ENCODE results near the gene OR14I1. TPM values are rescaled to one million over a fixed set of nuclear protein-coding genes. Genes with fewer than 3 reads are reported as not detected.

Gene OR14I1
- not detected in 5 replicates for total RNA-seq (2022; extraction: Qiagen RNA extraction; ENCODE audit: low read depth)

GRCh38 chr1:248702714-248703113 is at the start of gene OR14I1:
Gene OR14I1 (minus strand): TSS chr1:248702766.

GRCh38 chr1:248655354-248655753 is 47.2 kb downstream of the OR14I1 start, which contains the start of gene OR2T27:
Gene OR2T27 (minus strand): TSS chr1:248655528. CDS start chr1:248650884, 4,644 bp downstream.

Other genes starting within 250 kb of the OR14I1 start
- gene OR2T3, start 229.4 kb downstream of the OR14I1 start, total RNA-seq (2022; extraction: Qiagen RNA extraction; ENCODE audit: low read depth), result not detected in 5 replicates
- not detected in 5 replicates for gene OR2T5, start 214.2 kb downstream of the OR14I1 start, total RNA-seq (2022; extraction: Qiagen RNA extraction; ENCODE audit: low read depth)
- gene OR2G6, start 194.7 kb downstream of the OR14I1 start, total RNA-seq (2022; extraction: Qiagen RNA extraction; ENCODE audit: low read depth), result not detected in 5 replicates
- not detected in 5 replicates for gene OR2T29, start 140.0 kb downstream of the OR14I1 start, total RNA-seq (2022; extraction: Qiagen RNA extraction; ENCODE audit: low read depth)
- not detected in 5 replicates for gene OR2T34, start 128.0 kb downstream of the OR14I1 start, total RNA-seq (2022; extraction: Qiagen RNA extraction; ENCODE audit: low read depth)
- gene OR2T10, start 105.1 kb downstream of the OR14I1 start, total RNA-seq (2022; extraction: Qiagen RNA extraction; ENCODE audit: low read depth), result not detected in 5 replicates
- not detected in 5 replicates for gene OR2T11, start 67.7 kb downstream of the OR14I1 start, total RNA-seq (2022; extraction: Qiagen RNA extraction; ENCODE audit: low read depth)
- gene OR2T35, start 57.5 kb downstream of the OR14I1 start, total RNA-seq (2022; extraction: Qiagen RNA extraction; ENCODE audit: low read depth), result not detected in 5 replicates
- gene OR2T27, start 47.2 kb downstream of the OR14I1 start, total RNA-seq (2022; extraction: Qiagen RNA extraction; ENCODE audit: low read depth), result not detected in 5 replicates
- 0.19 to 0.45 TPM (median 0.21 TPM) in 3 of 5 replicates, not detected in the others for gene LYPD8, start 53.0 kb upstream of the OR14I1 start, total RNA-seq (2022; extraction: Qiagen RNA extraction; ENCODE audit: low read depth)
- gene SH3BP5L, start 123.1 kb upstream of the OR14I1 start, total RNA-seq (2022; extraction: Qiagen RNA extraction; ENCODE audit: low read depth), result 17.4 to 31.7 TPM (median 26.6 TPM) in 5 replicates
- gene ZNF672, start 135.5 kb upstream of the OR14I1 start, total RNA-seq (2022; extraction: Qiagen RNA extraction; ENCODE audit: low read depth), result 12.7 to 25.3 TPM (median 24.7 TPM) in 5 replicates
- 11.3 to 28.4 TPM (median 22.3 TPM) in 5 replicates for gene ZNF692, start 156.3 kb upstream of the OR14I1 start, total RNA-seq (2022; extraction: Qiagen RNA extraction; ENCODE audit: low read depth)
- 3.7 to 4.2 TPM (median 3.9 TPM) in 5 replicates for gene PGBD2, start 203.5 kb upstream of the OR14I1 start, total RNA-seq (2022; extraction: Qiagen RNA extraction; ENCODE audit: low read depth)